Activated CD8-positive, alpha-beta memory T cell treated with anti-CD3 and anti-CD28 coated beads, Interleukin-2, amount 50 U/mL, for 24 hours (primary cell): ENCODE measurements around the gene HGF.
"Not testable (repeated sequence)": the region's sequence is repeated elsewhere in the genome, so short reads cannot be mapped to it uniquely, and the experiment has no call there.

Experiments
- DNase-seq: peaks from one replicate; pipeline ENCODE4 v3.0.0-alpha.2; 2020; ENCODE audit errors: extremely low read depth

HGF gene

DNA sequence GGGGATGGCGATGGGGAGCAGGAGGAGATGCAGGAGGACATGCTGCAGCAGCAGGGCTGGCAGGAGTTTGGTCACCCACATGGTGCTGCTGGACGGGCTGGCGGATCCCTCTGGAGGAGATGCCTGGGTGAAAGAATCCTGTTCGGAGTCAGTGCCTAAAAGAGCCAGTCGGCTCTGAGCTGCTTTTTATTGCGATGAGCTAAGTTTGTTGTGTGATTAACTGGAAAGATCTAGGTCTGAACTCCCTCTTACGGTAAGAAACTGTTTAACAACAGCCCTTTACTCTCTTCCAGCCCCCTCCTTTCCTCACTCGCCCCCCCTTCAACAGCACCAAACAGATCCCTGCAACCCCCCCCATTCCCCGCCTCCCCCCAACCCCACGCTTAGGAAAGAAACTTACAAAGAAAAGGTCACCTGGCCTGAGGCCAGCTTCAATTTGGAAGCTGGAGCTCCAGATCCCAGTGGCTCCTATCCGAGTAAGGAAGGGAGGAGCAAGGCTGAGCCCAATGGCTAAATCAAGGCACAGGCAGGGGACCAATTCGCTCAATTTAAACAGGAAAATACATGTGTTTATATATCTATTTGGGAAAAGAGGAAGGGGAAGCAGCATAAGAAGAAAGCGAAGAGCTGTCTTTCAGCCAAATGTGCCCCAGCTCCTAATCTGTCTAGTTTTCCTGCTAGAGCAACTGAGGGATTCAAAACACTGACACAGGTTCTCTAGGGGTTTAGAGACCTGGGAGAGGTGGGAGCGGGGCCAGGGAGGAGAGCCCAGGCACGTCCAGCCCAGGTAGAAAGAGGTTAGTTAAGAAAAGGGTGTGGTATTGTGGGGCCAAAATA lies at the start of gene HGF:
Gene HGF (minus strand): TSS at position 157 of the 837 bp plus-strand sequence. CDS start 76 bp downstream, at position 81.
- no peak for DNase-seq

DNA sequence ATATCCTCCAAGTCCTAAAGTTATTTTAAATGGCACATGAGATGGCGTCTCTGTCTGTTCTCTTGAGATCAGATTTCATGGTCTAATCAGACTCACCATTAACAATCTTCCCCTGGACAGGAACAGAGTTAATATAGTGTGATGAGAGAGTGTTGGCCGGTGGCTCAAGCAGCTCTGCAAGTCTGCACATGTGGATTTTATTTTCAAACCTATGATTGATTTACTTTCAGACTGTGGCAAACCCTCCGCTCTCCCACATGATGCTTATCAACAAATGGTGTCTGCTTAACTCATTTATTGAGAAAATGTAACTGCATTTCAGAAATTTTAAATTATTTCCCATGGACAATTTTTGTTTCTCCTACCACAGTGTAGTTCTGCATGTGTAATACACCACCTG lies 46.5 kb upstream of the HGF start:
- DNase-seq, result no peak

DNA sequence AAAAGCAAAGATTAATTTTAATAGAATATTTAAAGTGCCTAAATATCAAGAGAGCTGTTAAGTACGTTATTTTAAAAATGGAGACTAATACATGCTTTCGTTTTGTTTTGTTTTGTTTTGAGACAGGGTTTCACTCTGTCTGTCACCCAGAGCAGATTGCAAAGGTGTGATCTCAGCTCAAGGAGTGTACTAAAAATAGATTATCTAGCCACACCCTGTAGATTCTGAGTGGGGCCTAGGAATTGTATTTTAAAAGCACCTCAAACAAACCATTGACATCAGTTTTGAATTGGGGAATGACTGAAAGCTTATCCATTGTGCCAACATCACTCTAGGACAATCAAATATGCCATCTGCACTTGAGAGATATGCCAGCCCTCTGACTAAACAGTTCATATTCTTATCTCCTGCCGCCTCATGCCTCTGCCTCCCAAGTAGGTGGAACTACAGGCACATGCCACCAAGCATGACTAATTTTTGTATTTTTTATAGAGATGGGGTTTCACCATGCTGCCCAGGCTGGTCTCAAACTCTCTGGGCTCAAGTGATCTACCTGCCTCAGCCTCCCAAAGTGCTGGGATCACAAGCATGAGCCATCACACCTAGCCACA lies 43.1 kb upstream of the HGF start:
- DNase-seq, result not testable (repeated sequence)

DNA sequence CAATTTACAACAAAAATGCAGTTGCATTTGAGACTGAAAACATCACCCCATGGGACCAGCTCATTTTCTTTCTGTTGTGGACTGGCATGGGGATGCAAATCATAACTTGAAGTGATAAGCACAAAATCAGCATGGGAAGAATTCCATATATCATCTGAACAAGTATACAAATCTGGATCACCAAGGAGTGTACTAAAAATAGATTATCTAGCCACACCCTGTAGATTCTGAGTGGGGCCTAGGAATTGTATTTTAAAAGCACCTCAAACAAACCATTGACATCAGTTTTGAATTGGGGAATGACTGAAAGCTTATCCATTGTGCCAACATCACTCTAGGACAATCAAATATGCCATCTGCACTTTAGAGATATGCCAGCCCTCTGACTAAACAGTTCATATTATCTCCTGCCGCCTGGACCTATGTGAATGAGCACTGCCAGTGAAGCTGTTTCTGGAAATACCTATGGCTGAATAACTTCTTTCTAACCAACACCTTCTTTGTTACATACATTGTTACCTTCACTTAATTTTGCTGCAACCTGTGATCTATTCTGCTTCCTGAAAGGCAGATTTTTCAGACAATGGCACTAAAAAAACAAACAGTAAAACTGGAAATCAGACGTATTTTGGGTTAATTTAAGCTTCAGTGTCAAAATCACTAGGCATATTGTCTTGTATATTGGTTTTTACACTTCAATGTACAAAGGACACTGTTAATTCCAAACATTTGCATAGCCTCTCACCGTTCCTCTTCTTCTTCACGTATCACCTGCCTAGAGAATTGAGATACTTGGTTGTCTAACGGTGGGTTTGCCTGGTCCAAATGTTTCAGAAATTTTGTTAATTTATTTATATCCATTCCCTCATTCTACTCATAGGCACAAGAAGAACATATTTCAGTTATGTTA lies 42.4 kb upstream of the HGF start:
- DNase-seq, result no peak

DNA sequence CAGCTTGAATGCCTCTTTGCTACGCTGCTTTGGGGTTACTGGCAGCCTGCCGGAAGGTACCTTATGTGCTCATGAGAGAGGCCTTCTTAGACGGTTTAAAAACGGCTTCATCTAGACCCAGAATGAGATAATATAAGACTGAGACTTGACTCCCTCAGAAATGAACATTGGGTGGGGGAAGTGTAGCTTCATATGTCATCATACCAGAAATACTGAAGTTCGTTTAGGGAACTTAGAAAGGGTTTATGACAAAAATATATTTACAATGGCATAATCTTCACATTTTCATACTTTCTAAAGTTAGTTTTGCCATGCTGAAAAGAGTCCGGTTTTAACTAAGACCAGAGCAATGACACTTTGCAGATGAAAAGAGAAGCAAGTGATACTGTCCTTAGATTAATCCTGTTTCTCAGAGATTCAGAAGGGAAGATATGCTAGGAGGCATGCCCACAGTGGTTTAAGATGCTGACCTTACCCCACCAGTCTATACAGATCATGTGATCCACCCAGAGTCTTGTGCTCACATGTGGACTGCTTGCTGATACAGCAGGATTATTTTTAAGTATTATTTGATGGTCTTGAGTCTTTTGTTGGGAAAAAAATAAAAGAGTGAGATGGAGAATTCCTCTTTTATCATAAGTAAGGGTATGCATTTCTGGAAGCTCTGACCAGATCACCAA lies 40.8 kb upstream of the HGF start:
- no peak for DNase-seq

DNA sequence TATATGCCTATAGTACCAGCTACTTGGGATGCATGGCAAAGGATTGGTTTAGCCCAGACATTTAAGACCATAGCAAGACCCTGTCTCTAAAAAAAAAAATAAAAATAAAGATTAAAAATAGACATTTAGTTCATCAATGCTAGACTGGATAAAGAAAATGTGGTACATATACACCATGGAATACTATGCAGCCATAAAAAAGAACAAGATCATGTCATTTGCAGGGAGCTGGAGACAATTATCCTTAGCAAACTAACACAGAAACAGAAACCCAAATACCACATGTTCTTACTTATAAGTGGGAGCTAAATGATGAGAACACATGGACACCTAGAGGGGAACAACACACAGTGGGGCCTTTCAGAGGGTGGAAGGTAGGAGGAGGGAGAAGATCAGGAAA lies 38.5 kb upstream of the HGF start:
- DNase-seq, result not testable (repeated sequence)

DNA sequence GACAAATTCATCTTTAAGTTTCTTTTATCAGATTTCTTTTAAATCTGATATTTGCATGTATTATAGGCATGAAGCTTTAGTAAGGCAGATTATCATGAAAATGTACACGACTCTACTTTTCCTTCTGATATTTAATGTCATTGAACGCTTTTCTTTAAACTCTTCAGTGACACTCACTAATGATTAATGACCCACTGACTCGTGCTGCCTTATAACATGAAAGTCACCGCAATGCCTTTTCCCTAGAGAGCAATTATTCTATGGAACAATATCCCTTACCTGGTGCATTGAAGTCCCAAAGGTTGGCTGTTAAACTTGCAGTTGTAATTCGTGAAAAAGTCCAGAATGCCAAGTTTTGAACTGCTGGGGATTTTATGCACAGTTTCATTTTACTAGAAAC lies 33.4 kb upstream of the HGF start:
- DNase-seq, result no peak

DNA sequence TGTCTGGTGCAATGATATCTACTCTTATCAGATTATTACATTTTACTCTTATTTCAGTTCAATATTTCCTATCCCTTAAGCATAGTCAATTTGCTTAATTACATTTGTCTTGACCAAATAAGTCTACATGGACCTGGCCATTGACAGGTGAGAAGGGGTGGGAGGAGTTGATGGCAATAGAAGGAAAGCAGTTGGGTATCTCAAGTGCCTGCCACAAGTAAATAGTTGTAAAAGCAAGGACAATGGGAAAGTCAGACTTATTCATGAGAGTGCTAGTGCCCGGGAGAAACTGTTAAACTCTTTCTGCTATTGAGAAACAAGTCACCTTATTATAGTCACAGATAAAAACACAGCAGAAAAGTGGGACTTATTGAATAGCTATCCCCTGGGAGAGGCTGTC lies 32.4 kb upstream of the HGF start:
- DNase-seq, result no peak

DNA sequence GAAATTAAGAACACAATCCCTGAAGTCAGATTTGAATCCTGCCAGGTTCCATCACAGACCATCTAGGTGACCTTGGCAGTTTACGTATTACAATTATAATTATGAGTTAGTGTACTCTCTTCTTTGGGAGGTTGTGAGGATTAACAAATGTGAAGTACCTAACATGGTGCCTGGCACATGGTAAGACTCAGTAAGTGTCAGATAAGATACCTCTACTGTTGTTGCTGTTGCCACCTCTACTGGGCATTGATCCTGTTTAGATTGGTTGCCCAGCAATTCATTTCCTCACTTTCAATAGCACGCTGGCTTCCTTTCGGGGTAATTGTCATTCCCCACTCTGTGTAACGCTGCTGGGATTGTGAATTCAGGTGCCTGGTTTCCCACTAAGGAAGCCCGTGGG lies 31.7 kb upstream of the HGF start:
- DNase-seq, result no peak

DNA sequence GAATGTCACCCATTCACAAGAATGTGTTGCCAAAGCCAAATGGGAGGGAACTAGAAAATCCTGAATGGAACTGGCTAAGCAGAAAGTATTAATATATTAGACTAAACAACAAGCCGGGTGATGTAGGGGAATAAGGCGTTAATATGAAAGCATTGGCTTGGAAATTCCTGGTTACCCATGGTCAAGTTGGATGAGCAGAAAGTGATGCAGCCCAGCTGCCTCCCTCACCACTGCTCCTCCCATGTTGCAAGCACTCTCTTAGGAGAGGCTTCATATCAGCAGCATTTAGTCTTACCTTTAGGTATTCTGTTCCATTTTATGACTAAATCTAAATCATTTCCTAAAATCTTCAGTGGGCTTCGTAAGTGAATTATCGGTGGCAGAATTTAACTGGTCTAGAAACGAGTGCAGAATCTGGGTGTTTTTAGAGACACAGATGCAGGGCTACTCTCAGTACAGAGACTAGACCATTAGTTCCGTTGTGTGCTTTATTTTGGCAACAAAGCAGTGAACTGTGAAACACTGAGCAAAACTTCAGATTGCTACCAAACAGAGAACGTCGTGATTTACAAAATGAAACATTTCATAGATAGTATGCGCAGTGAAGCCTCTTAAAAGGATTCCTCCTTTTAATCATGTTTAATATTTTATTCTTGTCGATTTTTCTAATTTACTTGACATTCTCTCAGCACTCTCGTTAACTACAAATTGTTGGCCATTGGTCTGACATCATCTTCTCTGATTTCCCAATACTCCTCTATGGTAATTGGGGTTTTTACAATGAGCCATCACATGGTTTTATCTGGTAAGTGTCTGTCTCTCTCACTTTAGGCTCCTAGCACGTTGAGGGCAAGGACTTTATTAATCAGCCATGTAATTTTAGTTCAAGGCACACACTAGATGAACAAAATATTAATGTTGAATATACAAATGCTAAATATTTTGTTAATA lies 22.0 kb upstream of the HGF start:
- DNase-seq, result no peak

DNA sequence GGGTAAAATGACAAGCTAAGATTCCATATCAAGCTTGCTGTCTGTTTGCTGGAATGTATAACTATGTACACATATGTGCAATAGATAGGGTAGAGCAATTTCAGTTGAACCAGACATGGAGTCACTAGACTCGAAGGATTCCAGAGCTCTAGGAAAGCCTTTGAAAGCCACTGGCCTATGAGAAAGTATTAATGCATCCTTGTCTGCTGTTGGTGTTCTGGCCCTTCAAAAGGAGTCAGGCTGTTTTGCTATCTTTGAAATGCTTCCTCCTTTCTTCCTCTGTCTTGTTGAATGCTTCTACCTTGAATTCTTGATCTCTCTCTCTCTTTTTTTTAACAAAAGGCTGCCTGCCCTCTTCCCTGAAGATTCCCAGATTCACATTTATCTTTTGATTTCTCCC lies 20.8 kb upstream of the HGF start:
- DNase-seq, result no peak

DNA sequence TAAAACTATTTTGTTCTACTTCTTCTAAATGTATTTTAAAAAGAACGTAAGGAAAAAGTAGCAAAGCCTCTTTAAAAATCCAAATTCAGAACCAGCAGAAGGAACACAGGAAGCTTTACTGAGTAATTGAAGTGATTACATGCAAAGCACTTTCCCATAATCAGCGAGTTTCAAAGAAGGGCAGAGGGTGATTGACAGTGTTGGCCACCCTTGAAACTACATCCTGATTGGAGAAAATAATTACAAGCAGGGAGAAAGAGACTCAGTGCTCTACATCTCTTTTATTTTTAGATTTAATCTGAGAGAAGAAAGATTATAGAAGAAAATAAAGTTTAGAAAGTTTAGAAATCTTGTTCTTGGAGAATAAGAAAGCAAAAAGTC lies 20.3 kb upstream of the HGF start:
- no peak for DNase-seq

DNA sequence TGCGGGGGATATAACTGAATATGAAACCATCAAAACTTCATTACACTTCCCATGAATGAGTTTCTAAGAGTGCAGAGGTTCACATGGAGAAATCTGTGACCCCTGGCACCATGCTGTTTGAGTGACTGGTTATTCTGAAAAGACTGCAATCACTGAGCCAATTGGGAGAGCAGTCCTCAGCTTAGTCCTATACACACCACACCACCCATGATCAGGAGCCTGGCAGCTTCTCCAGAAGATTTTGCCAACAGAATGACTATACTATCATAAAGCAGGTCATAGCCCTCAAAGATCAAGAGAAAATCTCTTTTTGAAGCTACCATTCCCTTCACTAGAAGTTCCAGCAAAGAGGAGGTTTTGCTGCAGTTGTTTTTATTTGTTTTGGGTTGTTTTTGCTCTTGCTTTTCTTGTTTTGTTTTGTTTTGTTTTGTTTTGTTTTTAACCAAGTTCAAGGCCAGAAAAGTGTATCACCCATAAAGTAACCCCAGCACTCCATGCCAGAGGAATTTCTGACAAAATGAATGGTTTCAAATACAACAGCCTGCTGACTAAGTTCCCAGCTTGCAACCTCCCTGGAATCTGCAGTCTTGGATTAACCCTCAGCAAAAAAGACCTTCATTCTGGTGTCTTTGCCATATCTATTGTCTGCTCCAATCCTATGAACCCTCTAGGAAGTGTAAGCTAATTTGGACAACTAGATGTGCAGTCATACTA lies 19.7 kb upstream of the HGF start:
- no peak for DNase-seq

DNA sequence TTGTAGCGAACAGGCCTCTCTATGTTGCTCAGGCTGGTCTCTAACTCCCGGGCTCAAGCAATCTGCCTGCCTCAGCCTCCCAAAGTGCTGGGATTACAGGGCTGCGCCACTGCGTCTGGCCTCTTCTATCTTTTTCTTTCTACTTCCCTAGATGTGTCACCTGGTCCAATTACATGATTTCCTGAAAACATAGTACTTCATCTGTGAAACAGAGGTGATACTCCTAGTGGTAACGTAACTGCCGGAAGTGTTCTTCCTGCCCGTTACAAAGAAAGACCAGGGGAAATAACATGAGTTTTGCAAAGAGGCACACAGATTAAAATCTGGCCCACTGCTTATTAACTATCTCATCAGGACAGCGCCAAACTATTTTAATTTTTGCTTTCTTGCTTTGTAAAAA lies 18.4 kb upstream of the HGF start:
- no peak for DNase-seq

DNA sequence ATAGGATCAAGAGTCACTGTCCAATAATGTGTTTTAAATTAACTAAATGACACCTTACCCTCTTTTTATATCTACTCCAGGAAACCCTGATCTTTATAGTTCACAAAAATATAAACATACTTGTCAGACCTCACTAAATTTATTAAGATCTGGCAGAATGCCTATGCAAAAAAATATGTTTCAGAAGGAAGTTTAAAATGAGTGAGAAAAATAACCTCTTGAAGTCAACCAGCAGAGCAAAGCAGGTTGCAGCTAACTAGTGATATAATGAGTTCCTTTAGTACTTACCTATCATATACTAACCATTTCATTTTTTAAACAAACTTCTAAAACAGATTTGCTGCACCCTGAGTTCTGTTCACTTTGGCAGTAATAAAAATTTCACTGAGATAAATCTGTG lies 14.0 kb upstream of the HGF start:
- DNase-seq, result no peak

DNA sequence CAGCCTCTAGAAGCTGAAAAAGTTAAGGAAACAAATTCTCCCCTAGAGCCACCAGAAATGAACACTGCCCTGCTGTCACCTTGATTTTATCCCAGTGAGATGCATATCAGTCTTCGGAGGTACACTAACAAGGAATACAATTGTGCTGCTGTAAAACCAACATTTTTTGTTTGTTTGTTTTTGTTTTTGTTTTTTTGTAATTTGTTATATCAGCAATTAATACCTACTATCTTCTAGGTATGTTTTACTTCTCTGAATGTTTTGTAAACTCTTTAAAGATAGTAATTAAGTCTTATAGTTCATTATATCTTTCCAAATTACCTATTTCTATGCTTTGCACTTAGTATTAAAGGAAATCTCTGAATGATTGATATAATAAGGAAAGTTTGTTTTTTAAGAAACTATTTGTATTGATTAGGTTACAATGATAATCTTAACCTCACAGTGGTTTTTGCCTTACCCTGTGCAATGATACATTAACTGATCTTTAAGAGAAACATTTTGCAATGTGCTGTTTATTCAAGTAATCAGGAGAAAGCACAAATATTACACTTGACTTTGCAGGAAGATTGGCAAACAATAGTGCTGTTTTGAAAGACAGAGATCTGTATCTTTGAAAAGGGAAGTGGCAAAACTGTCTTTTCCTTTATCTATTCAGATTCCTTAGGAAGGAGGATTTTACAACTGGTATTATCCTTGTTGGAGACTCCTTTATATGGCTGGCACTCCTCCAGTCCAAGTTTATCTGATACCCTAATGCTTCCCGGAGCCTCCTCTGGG lies 11.3 kb upstream of the HGF start:
- DNase-seq, result no peak

DNA sequence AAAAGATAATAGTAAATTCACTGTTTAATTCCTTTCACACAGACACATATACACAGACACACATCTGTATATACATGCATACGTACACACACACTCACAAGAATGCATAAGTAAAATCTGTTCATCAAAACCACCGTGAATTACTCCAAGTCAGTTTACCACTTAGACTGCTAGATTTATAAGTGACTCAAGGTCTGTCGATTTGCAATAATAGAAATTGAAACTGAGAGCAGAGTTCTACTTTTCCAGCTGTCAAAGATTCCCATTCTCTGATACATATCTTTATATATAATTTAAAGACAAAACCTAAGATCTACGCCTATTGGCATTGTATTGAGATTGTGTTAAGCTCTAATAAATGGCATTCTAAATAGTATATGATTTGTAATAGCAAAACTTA lies 9.9 kb upstream of the HGF start:
- DNase-seq, result no peak

DNA sequence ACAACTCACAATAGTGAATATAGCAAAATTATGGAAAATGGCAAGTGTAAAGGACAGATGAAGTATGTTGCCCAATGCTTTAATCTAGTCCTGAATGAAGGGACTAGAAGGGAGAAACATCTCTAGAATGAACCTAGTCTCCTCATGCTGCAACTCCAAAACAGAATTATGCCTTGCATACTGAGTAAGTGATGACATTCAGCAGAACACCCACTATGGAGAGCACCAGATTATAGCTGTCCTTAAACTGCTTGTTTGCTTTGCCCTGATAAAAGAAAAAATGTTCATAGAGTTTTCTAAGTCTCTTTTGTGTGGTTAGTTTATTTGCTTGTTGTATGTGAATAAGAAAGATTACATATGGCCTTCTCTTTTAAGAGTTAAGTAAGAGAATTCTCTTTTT lies 7.8 kb upstream of the HGF start:
- DNase-seq, result no peak

DNA sequence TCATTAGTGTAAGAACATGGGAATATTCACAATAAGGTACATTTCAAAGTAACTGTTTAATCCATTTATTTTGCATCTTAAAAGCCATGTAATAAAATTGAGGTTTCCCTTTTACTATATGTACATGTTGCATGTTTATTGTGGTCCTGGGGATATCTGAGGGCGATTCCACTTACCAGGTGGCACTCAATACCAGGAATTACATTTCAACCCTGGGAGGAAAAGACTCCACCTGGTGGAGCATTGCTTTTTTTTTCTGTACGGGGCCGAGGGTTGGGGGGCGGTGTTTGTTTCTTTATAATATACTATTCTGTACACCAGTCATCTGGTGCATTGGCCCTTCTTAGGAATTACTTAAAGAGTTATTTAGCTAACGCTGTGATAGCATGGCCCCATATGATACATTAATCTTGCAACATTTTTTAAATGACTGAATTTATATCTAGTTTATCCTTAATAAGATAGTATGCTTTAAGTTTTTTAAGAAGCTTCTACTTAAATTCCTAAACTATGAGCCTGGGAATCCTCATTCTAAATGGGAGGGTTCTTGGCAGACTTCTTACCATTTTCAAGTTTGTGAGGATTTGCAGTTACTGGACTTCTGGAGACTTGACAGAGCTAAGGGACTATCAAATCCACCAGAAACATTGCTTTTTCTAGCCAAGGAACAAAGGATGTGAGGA lies 7.2 kb upstream of the HGF start:
- DNase-seq, result no peak
